ENCODE measurements around the gene MRPL57.
"Not testable (repeated sequence)": the region's sequence is repeated elsewhere in the genome, so short reads cannot be mapped to it uniquely, and the experiment has no call there.

MRPL57 gene

DNA sequence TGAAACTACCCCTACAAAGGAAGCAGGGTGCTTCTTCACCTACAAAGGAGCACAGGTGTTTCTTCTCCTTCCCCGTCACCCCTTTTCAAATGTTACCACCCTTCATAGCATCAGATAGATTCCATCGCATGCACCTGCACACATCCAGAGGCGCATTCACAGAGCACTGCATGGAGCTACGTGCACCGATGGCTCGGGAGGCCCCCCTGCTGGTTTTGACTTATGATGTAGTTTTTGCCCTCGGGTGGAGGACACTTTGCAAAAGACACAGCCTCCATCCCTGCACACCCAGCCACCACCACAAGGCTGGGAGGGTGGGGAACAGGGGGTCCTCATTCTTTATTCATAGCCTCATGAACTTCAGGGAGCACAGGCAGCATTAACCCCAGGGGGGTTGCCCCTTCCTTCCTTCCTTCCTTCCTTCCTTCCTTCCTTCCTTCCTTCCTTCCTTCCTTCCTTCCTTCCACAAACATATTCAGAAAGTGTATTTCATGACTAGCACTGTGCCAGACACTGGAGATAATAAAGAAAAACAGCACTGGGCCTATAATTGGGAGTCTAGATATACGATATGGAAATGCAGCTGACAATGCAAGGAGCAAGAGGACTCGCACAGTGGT, 21.3 kb downstream of the MRPL57 start:
- H3K4me3 ChIP-seq (ENCODE audit: low read depth, low read length); H3K4me1 ChIP-seq (ENCODE audit: control insufficient read depth, insufficient read depth, low read length); POLR2A ChIA-PET; H3K9me3 ChIP-seq (ENCODE audit: control insufficient read depth, insufficient read depth, low read depth, low read length); H3K27ac ChIP-seq (ENCODE audit: extremely low read depth, low read depth, low read length); H3K36me3 ChIP-seq (ENCODE audit: control insufficient read depth in 2 of 2, insufficient read depth in 1 of 2, low read length in 2 of 2): not testable (repeated sequence)
- CTCF ChIA-PET, result interaction anchor here (0.6 kb wide), 1 partner anchor 228 kb away, joined by 5 read pairs; no protein-coding TSS in a partner anchor

DNA sequence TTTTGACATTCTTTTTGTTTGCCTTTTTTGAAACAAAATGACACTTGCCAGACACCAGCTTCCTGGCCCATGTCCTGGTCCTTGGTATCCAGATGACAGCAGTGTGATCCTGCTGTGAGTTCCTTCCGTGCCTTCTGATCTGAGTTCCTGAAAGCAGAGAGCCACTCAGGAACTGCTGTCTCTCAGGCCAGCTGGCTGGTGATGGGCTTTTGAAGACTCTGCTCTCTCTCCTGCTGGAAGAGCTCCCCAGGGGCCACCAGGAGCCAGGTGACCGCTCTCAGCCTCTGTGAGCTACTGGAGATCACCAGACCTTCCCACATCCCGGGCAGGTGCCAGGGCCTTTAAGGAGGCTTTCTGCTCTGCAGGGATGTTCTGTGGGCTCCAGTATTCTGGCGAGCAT, 21.9 kb downstream of the MRPL57 start:
- H3K4me3 ChIP-seq (ENCODE audit: low read depth, low read length); POLR2A ChIA-PET; H3K36me3 ChIP-seq (ENCODE audit: control insufficient read depth in 2 of 2, insufficient read depth in 1 of 2, low read length in 2 of 2); H3K4me1 ChIP-seq (ENCODE audit: control insufficient read depth, insufficient read depth, low read length); H3K27ac ChIP-seq (ENCODE audit: extremely low read depth, low read depth, low read length); H3K9me3 ChIP-seq (ENCODE audit: control insufficient read depth, insufficient read depth, low read depth, low read length): not testable (repeated sequence)
- CTCF ChIA-PET, result interaction anchor here (0.6 kb wide), 1 partner anchor 229 kb away, joined by 5 read pairs; no protein-coding TSS in a partner anchor

DNA sequence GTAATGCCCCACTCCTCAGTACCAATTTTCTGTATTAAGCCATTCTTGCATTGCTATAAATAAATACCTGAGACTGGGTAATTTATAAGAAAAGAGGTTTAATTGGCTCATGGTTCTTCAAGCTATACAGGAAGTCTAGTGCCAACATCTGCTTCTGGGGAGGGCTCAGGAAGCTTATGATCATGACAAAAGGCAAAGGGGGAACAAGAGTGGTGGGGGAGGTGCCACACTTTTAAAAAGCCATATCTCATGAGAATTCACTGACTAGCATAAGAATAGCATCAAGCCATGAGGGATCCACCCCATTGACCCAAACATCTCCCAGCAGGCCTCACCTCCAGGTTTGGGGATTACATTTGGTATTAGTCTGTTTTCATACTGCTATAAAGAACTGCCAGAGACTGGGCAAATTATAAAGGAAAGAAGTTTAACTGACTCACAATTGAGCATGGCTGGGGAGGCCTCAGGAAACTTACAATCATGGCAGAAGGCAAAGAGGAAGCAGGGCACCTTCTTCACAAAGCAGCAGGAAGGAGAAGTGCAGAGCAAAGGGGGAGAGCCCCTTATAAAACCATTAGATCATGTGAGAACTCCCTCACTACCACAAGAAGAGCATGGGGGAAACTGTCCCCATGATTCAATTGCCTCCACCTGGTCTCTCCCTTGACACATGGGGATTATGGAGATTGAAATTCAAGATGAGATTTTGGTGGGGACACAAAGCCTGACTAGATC, 25.2 kb downstream of the MRPL57 start:
- CTCF ChIA-PET; H3K27ac ChIP-seq (ENCODE audit: extremely low read depth, low read depth, low read length); H3K36me3 ChIP-seq (ENCODE audit: control insufficient read depth in 2 of 2, insufficient read depth in 1 of 2, low read length in 2 of 2); H3K4me1 ChIP-seq (ENCODE audit: control insufficient read depth, insufficient read depth, low read length); H3K4me3 ChIP-seq (ENCODE audit: low read depth, low read length); H3K9me3 ChIP-seq (ENCODE audit: control insufficient read depth, insufficient read depth, low read depth, low read length): not testable (repeated sequence)
- POLR2A ChIA-PET, result interaction anchor here (0.6 kb wide), 1 partner anchor 347 kb away, joined by 4 read pairs; no protein-coding TSS in a partner anchor

DNA sequence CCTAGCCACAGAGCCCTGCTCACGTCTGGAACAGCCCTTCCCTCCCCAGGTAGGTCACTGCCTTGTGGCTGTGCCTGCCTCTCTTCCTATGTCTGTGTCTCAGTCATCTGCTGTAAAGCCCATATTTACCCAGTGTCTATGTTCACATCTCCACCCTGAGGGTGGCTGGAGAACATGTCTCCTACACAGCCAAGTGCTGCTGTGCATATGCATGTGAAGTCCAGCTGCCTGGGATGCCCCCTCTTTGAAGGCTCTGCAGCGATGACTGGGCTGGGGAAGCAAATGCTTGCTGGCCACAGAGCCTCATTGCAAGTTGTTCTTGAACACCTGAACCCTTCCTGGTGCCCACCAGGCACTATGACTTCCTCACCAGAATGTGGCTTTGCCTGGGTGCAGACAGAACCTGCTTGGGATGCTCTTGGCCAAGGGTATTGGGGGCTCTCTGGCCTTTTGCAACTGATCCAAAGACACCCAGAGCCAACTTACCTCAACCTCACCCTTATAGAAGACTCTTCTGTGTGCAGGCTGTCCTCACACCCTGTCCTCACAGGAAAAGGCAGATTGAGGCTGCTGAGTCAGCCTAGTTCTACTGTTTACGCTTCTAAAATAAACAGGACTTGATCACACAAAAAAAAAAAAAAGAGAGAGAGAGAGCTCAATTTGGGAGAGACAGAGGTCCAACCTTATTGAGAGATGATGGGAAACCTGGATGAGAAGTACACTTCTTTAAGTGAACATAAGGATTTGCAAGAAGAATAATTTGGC, 26.5 kb downstream of the MRPL57 start:
- Histone ChIP-seq H3K36me3 (ENCODE audit: control insufficient read depth in 2 of 2, insufficient read depth in 1 of 2, low read length in 2 of 2) (no peaks in the 10 kb centered on the region), H3K4me3 (ENCODE audit: low read depth, low read length) (no peak overlapping the region), H3K27ac (ENCODE audit: extremely low read depth, low read depth, low read length) (no peak overlapping the region), H3K4me1 (ENCODE audit: control insufficient read depth, insufficient read depth, low read length) (no peaks in the 10 kb centered on the region), H3K9me3 (ENCODE audit: control insufficient read depth, insufficient read depth, low read depth, low read length) (no peaks in the 10 kb centered on the region)
- no peak for TF ChIP-seq ZBTB21 (tag by site-specific recombination; IDR thresholded peaks at IDR 0.05)
- no peak for TF ChIP-seq ZNF214 (tag by site-specific recombination; IDR thresholded peaks at IDR 0.05; ENCODE audit: borderline replicate concordance)
- TF ChIP-seq ZXDB (tag by site-specific recombination; IDR thresholded peaks at IDR 0.05), result no peak
- POLR2A ChIA-PET, result no interaction called here
- CTCF ChIA-PET, result no interaction called here

DNA sequence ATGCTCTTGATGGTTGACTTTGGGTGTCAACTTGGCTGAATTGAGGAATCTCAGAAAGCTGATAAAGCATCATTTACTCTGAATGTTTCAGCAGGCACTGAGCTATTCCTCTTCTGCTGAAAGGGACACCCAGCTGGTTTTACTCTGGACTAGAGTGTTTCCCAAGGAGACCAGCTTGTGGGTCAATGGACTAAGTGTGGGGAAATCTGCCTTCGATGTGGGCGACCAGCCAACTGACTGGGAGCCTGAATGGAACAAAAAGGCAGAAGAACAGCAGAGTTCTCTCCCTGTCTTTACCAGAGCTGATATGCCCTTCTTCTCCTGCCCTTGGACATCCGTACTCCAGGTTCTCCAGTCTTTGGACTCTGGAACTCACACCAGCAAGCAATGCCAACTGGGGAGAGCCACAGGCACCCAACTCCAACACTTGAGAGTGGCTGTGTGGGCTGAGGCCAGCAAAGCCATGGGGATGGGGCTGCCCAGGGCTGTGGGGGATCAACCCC, 32.2 kb downstream of the MRPL57 start:
- POLR2A ChIA-PET, result no interaction called here
- CTCF ChIA-PET, result interaction anchor here (0.8 kb wide), 1 partner anchor 1155 kb away, joined by 3 read pairs; no protein-coding TSS in a partner anchor
- Histone ChIP-seq H3K27ac (ENCODE audit: extremely low read depth, low read depth, low read length) (no peak overlapping the region), H3K36me3 (ENCODE audit: control insufficient read depth in 2 of 2, insufficient read depth in 1 of 2, low read length in 2 of 2) (no peaks in the 10 kb centered on the region), H3K4me3 (ENCODE audit: low read depth, low read length) (no peak overlapping the region), H3K9me3 (ENCODE audit: control insufficient read depth, insufficient read depth, low read depth, low read length) (no peaks in the 10 kb centered on the region), H3K4me1 (ENCODE audit: control insufficient read depth, insufficient read depth, low read length) (no peaks in the 10 kb centered on the region)
- TF ChIP-seq YY1 (tag by site-specific recombination; IDR thresholded peaks at IDR 0.05) (no peak), PRDM1 (tag by site-specific recombination; IDR thresholded peaks at IDR 0.05) (no peak), ZNF747 (tag by site-specific recombination; IDR thresholded peaks at IDR 0.05) (no peak), ZNF16 (tag by site-specific recombination; IDR thresholded peaks at IDR 0.05; ENCODE audit: low read depth) (no peak), ZFHX2 (tag by site-specific recombination; conservative IDR thresholded peaks at IDR 0.05) (no peak), ZNF677 (tag by site-specific recombination; IDR thresholded peaks at IDR 0.05) (no peak)
- TF ChIP-seq, protein P1, sequence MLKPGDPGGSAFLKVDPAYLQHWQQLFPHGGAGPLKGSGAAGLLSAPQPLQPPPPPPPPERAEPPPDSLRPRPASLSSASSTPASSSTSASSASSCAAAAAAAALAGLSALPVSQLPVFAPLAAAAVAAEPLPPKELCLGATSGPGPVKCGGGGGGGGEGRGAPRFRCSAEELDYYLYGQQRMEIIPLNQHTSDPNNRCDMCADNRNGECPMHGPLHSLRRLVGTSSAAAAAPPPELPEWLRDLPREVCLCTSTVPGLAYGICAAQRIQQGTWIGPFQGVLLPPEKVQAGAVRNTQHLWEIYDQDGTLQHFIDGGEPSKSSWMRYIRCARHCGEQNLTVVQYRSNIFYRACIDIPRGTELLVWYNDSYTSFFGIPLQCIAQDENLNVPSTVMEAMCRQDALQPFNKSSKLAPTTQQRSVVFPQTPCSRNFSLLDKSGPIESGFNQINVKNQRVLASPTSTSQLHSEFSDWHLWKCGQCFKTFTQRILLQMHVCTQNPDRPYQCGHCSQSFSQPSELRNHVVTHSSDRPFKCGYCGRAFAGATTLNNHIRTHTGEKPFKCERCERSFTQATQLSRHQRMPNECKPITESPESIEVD (tag by site-specific recombination; IDR thresholded peaks at IDR 0.05), result no peak
- TF ChIP-seq, protein P2, sequence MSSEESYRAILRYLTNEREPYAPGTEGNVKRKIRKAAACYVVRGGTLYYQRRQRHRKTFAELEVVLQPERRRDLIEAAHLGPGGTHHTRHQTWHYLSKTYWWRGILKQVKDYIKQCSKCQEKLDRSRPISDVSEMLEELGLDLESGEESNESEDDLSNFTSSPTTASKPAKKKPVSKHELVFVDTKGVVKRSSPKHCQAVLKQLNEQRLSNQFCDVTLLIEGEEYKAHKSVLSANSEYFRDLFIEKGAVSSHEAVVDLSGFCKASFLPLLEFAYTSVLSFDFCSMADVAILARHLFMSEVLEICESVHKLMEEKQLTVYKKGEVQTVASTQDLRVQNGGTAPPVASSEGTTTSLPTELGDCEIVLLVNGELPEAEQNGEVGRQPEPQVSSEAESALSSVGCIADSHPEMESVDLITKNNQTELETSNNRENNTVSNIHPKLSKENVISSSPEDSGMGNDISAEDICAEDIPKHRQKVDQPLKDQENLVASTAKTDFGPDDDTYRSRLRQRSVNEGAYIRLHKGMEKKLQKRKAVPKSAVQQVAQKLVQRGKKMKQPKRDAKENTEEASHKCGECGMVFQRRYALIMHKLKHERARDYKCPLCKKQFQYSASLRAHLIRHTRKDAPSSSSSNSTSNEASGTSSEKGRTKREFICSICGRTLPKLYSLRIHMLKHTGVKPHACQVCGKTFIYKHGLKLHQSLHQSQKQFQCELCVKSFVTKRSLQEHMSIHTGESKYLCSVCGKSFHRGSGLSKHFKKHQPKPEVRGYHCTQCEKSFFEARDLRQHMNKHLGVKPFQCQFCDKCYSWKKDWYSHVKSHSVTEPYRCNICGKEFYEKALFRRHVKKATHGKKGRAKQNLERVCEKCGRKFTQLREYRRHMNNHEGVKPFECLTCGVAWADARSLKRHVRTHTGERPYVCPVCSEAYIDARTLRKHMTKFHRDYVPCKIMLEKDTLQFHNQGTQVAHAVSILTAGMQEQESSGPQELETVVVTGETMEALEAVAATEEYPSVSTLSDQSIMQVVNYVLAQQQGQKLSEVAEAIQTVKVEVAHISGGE (tag by site-specific recombination; conservative IDR thresholded peaks at IDR 0.05; ENCODE audit: low read depth), result no peak
- TF ChIP-seq, protein P3, sequence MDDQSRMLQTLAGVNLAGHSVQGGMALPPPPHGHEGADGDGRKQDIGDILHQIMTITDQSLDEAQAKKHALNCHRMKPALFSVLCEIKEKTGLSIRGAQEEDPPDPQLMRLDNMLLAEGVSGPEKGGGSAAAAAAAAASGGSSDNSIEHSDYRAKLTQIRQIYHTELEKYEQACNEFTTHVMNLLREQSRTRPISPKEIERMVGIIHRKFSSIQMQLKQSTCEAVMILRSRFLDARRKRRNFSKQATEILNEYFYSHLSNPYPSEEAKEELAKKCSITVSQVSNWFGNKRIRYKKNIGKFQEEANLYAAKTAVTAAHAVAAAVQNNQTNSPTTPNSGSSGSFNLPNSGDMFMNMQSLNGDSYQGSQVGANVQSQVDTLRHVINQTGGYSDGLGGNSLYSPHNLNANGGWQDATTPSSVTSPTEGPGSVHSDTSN (CRISPR knock-in tag; IDR thresholded peaks at IDR 0.05), result no peak
- TF ChIP-seq, protein P4, sequence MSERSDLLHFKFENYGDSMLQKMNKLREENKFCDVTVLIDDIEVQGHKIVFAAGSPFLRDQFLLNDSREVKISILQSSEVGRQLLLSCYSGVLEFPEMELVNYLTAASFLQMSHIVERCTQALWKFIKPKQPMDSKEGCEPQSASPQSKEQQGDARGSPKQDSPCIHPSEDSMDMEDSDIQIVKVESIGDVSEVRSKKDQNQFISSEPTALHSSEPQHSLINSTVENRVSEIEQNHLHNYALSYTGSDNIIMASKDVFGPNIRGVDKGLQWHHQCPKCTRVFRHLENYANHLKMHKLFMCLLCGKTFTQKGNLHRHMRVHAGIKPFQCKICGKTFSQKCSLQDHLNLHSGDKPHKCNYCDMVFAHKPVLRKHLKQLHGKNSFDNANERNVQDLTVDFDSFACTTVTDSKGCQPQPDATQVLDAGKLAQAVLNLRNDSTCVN (tag by site-specific recombination; optimal IDR thresholded peaks at IDR 0.05), result no peak
